Tibial nerve (tissue), 3 donors: ENCODE measurements around the gene RBM34.

Experiments
- POLR2A ChIP-seq, 2 donors: fragments of 450-650 bp; IDR thresholded peaks; one replicate each; pipeline ENCODE4 v1.6.1; 2017; ENCODE audit warnings: antibody characterized with exemption in 2 of 2, mild to moderate bottlenecking in 2 of 2, moderate library complexity in 2 of 2
- TF ChIP-seq, protein P1 (sequence below), 5 experiments: fragments of 200-600 bp in 3 of 5; fragments of 450-650 bp in 2 of 5; sonication (generic) in 3 of 5; IDR thresholded peaks; one replicate each; pipeline ENCODE4 v1.5.1; 2016 to 2019; ENCODE audit warnings: antibody characterized with exemption in 5 of 5, mild to moderate bottlenecking in 3 of 5, moderate library complexity in 2 of 5

GRCh38 chr1:235113183-235113917 lies 47.7 kb downstream of the RBM34 start:
- TF ChIP-seq, protein P1, sequence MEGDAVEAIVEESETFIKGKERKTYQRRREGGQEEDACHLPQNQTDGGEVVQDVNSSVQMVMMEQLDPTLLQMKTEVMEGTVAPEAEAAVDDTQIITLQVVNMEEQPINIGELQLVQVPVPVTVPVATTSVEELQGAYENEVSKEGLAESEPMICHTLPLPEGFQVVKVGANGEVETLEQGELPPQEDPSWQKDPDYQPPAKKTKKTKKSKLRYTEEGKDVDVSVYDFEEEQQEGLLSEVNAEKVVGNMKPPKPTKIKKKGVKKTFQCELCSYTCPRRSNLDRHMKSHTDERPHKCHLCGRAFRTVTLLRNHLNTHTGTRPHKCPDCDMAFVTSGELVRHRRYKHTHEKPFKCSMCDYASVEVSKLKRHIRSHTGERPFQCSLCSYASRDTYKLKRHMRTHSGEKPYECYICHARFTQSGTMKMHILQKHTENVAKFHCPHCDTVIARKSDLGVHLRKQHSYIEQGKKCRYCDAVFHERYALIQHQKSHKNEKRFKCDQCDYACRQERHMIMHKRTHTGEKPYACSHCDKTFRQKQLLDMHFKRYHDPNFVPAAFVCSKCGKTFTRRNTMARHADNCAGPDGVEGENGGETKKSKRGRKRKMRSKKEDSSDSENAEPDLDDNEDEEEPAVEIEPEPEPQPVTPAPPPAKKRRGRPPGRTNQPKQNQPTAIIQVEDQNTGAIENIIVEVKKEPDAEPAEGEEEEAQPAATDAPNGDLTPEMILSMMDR (IDR thresholded peaks at IDR 0.05), result no peak
- no peak for TF ChIP-seq POLR2A (IDR thresholded peaks at IDR 0.05)
